Hepatocyte (in vitro differentiated cells): ENCODE data around the gene PGC. TPM values are rescaled to one million over a fixed set of nuclear protein-coding genes. Genes with fewer than 3 reads are reported as not detected.

Source experiments
- DNase-seq: peaks from one replicate; pipeline ENCODE4 v3.0.0-alpha.2; 2016; ENCODE audit warnings: low spot score
- H2AFZ ChIP-seq: fragments of 200-600 bp; sonication (generic); 2 replicates; pipeline ENCODE4 v1.6.0; 2016; ENCODE audit warnings: antibody characterized with exemption, mild to moderate bottlenecking
- H3K27ac ChIP-seq: fragments of 200-600 bp; sonication (generic); 2 replicates; pipeline ENCODE4 v1.5.1; 2016; ENCODE audit warnings: mild to moderate bottlenecking
- H3K27me3 ChIP-seq: fragments of 200-600 bp; sonication (generic); 2 replicates; pipeline ENCODE4 v1.6.1; 2016
- H3K36me3 ChIP-seq: fragments of 200-600 bp; sonication (generic); replicated peaks from 2 replicates; pipeline ENCODE4 v1.5.1; 2016; ENCODE audit warnings: low read depth; ENCODE audit not compliant: insufficient read depth
- H3K4me1 ChIP-seq: fragments of 200-600 bp; sonication (generic); 2 replicates; pipeline ENCODE4 v1.5.1; 2016; ENCODE audit warnings: mild to moderate bottlenecking, moderate library complexity; ENCODE audit not compliant: insufficient read depth
- H3K4me2 ChIP-seq: fragments of 200-600 bp; sonication (generic); 2 replicates; pipeline ENCODE4 v1.6.0; 2016
- H3K4me3 ChIP-seq: fragments of 200-600 bp; sonication (generic); 2 replicates; pipeline ENCODE4 v1.5.1; 2016; ENCODE audit warnings: mild to moderate bottlenecking
- H3K79me2 ChIP-seq: fragments of 200-600 bp; sonication (generic); 2 replicates; pipeline ENCODE4 v1.6.0; 2017; ENCODE audit warnings: mild to moderate bottlenecking
- H3K9me2 ChIP-seq: fragments of 200-600 bp; sonication (generic); replicated peaks from 2 replicates; pipeline ENCODE4 v1.6.0; 2017; ENCODE audit warnings: mild to moderate bottlenecking; ENCODE audit not compliant: insufficient read depth
- H3K9me3 ChIP-seq: fragments of 200-600 bp; sonication (generic); 2 replicates; pipeline ENCODE4 v1.5.1; 2016; ENCODE audit warnings: low read depth, mild to moderate bottlenecking
- H4K20me1 ChIP-seq: fragments of 200-600 bp; sonication (generic); 2 replicates; pipeline ENCODE4 v1.6.0; 2016; ENCODE audit warnings: mild to moderate bottlenecking; ENCODE audit not compliant: insufficient read depth, poor library complexity, severe bottlenecking
- EZH2 ChIP-seq: fragments of 200-600 bp; sonication (generic); IDR thresholded peaks from 2 replicates; pipeline ENCODE4 v1.6.1; 2016; ENCODE audit warnings: antibody characterized with exemption, mild to moderate bottlenecking, borderline replicate concordance
- EZH2phosphoT487 ChIP-seq: fragments of 200-600 bp; sonication (generic); IDR thresholded peaks from one replicate; pipeline ENCODE4 v1.6.1; 2018; ENCODE audit warnings: antibody characterized with exemption, mild to moderate bottlenecking, low read depth, moderate library complexity; ENCODE audit not compliant: unreplicated experiment, severe bottlenecking
- WGBS: methylation state at CpG from one replicate; pipeline ENCODE4 v1.1.6; 2016; ENCODE audit warnings: low lambda C conversion rate; ENCODE audit errors: missing lambda C conversion rate; 5-methylcytosine and 5-hydroxymethylcytosine counted together
- polyA plus RNA-seq: library from polyadenylated mRNA; unstranded; fragments of >200 nt; fragmentation: Nextera tagmentation; extraction: Ambion mirVana; gene quantifications from 2 replicates; pipeline ENCODE4 v1.2.1, GENCODE V29; 2016
- total RNA-seq: library from RNA; depleted of rRNA; stranded (reverse); fragments of >200 nt; gene quantifications from 2 replicates; pipeline ENCODE4 v1.2.3, GENCODE V29; 2014
- TF ChIP-seq, protein P1 (sequence below): fragments of 200-600 bp; sonication (generic); IDR thresholded peaks from 2 replicates; pipeline ENCODE4 v1.5.1; 2016; ENCODE audit warnings: antibody characterized with exemption, mild to moderate bottlenecking; ENCODE audit not compliant: poor library complexity

The PGC gene
- total and polyA plus RNA-seq, 2 experiments from 2014 or later = 109 to 114 TPM

DNA sequence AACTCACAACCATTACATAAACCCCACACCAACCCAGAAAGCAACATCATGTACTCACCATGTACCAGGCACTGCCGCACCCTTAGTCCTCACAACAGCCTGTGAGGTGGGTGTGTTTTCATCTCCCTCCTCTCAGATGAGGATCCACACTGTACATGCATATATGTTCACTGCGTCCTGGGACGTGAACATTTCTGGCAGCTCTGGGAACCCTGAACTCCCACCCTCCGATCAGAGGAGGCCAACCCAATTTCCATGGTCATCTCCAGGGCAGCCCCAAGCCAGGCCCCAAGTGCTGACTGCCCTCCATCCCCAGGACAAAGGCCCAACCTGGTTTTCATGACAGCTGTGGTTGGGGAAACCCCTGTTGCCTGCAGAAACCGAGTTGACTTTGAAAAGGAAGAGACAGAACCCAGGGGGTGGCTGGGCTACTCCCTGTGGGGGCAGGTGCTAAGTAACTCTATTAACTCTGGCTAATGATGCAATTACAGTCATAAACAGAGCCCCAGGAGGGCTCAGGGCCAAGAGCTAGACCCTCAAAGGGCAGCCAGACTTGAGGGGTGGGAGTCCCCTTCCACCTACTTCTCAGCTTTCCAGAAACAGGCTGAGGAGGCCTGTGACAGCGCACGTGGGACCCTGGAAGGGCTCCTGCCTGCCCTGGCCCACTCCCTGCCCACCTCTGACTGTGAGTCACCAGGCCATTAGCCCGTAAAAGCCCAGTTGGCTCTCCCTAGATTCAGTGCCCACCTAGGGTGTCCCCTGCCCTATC is 14.4 kb downstream of the PGC start:
- Histone ChIP-seq H3K4me3 (peak overlapping the region; percentile 17), H3K79me2 (peaks cover 37% of the 10 kb centered on the region), H3K36me3 (no peaks in the 10 kb centered on the region), H3K27me3 (no peaks in the 10 kb centered on the region), H3K9me3 (no peaks in the 10 kb centered on the region), H3K4me1 (peaks cover 30% of the 10 kb centered on the region), H4K20me1 (no peaks in the 10 kb centered on the region), H3K9me2 (no peaks in the 10 kb centered on the region), H3K27ac (peak overlapping the region; percentile 97), H2AFZ (no peak overlapping the region), H3K4me2 (peak overlapping the region; percentile 95)
- peak; percentile 58 for DNase-seq
- no peak for TF ChIP-seq EZH2phosphoT487
- TF ChIP-seq, protein P1, sequence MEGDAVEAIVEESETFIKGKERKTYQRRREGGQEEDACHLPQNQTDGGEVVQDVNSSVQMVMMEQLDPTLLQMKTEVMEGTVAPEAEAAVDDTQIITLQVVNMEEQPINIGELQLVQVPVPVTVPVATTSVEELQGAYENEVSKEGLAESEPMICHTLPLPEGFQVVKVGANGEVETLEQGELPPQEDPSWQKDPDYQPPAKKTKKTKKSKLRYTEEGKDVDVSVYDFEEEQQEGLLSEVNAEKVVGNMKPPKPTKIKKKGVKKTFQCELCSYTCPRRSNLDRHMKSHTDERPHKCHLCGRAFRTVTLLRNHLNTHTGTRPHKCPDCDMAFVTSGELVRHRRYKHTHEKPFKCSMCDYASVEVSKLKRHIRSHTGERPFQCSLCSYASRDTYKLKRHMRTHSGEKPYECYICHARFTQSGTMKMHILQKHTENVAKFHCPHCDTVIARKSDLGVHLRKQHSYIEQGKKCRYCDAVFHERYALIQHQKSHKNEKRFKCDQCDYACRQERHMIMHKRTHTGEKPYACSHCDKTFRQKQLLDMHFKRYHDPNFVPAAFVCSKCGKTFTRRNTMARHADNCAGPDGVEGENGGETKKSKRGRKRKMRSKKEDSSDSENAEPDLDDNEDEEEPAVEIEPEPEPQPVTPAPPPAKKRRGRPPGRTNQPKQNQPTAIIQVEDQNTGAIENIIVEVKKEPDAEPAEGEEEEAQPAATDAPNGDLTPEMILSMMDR = no peak
- no peak for TF ChIP-seq EZH2
- 60% methylated on average over 8 of the region's 8 CpGs for whole genome bisulfite sequencing

DNA sequence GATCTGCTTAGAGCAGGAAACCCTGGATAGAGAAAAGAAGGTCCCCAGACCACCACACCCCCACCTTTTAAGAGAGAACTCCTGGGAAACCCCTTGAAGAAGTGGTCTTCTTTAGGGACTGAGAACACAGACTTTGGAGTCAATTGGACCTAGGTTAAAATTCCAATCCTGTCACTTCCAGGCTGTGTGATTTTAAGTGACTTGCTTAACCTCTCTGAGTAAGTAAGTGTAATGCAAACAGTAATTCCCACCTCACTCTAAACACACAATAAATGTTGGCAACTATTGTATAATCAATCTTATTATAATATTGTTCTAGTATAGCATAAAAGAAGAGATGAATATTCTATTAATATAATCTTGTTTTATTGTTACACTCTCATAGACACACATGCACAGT is 15.0 kb downstream of the PGC start:
- H3K4me3 ChIP-seq = peak overlapping the region; percentile 16

DNA sequence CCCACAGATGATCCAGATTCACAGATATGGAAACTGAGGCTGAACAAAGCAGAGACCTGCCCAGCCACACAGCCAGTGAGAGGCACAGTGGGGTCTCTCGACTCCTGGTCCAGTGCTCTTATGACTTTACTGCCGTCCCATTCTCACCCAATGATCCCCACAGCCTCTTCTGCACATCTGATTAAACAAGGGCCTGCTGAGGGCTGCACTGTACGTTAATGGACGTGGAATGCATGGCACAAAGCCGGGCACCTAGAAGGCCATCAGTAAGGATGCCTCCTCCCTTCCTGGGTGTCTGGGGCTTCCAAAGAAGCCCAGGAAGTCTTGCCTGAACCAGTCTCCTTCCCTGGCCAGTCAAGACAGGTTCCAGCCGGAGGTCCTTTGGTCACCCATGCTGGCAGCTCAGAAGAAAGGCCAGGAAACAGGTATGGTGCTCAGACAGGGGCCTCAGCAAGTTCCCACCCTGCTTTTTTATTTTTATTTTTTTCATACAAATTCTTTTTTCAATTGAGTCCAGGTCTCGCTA is 15.6 kb downstream of the PGC start:
- Histone ChIP-seq H3K4me1 (peaks cover 30% of the 10 kb centered on the region), H3K4me3 (peak overlapping the region; percentile 16), H3K9me2 (no peaks in the 10 kb centered on the region), H3K79me2 (peaks cover 48% of the 10 kb centered on the region), H3K27me3 (no peaks in the 10 kb centered on the region), H2AFZ (no peak overlapping the region), H3K9me3 (no peaks in the 10 kb centered on the region), H3K4me2 (peak overlapping the region; percentile 95), H3K36me3 (no peaks in the 10 kb centered on the region), H3K27ac (peak overlapping the region; percentile 97), H4K20me1 (no peaks in the 10 kb centered on the region)
- TF ChIP-seq EZH2phosphoT487 (no peak), EZH2 (no peak)
- TF ChIP-seq, protein P1 = no peak
- DNase-seq = no peak
- 89% methylated on average over 7 of the region's 7 CpGs for WGBS

More for the DNA sequence above, 15.0 kb downstream of the PGC start:
- no peaks in the 10 kb centered on the region for H3K9me3 ChIP-seq
- peaks cover 30% of the 10 kb centered on the region for H3K4me1 ChIP-seq
- H3K9me2 ChIP-seq = no peaks in the 10 kb centered on the region
- no peaks in the 10 kb centered on the region for H3K36me3 ChIP-seq
- no peaks in the 10 kb centered on the region for H3K27me3 ChIP-seq
- no peak for TF ChIP-seq EZH2
- TF ChIP-seq, protein P1 = no peak
- no peak for TF ChIP-seq EZH2phosphoT487
- H3K4me2 ChIP-seq = peak overlapping the region; percentile 95
- H2AFZ ChIP-seq = no peak overlapping the region
- peaks cover 43% of the 10 kb centered on the region for H3K79me2 ChIP-seq
- no peaks in the 10 kb centered on the region for H4K20me1 ChIP-seq
- H3K27ac ChIP-seq = peak overlapping the region; percentile 97
- no peak for DNase-seq
